ENCODE results near the gene PELI2.

The PELI2 gene

GRCh38 chr14:56244138-56244789 is 126.1 kb downstream of the PELI2 start:
- no peak for DNase-seq (ENCODE audit: low read depth)

DNA sequence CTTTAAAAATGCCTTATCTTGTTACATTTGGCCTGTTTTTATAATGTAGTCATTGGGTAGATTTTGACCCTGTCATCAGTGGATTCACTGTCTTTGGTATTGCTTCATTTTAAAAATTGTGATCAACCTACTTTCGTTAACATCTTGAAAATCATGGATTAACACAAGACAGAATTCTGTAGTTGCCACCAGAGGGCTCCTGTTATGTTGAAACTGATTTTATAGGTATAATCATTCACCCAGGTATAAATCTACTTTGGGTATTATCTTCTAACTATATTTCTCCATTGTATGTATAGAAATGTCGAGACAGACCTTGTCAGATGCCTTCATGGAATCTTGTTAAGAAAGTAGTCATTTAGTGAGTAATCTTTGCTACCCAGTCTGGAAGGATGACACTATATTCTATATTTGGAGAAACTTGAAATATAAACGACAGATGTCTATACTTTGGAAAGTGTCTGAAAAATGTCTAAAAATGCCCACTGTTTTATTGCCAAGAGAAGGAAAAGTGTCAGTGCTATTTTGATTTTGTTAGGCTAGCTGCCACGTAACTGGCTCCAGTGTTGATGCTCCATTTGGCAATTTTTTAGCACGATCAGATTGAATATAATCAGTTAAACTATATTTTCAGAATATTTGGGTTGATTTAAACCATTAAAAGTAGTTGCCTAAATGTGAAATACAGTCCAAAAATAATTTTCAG is 129.4 kb downstream of the PELI2 start:
- DNase-seq (ENCODE audit: low read depth): no peak

DNA sequence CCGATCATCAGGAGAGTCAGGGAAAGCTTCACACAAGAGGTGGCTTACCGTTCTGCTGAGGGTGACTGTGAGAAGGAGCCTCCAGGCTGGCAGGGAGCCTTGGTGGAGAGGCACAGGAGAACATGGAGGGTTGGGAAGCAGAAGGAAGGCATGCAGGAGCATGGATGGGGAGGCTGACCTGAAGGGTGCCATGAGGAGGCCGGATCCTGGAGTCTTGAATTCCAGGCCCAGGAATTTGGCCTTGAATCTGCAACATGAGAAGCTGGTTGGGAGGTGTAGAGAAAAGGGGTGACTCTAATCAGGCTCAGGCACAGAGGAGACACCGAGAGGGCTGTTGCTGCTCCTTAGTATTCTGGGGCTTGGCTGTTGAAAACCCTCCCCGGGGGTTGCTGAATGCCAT is 130.2 kb downstream of the PELI2 start:
- no peak for DNase-seq (ENCODE audit: low read depth)

- DNase-seq (ENCODE audit: low read depth): no peak
Observed at GRCh38 chr14:56261046-56261445, 142.8 kb downstream of the PELI2 start.

DNA sequence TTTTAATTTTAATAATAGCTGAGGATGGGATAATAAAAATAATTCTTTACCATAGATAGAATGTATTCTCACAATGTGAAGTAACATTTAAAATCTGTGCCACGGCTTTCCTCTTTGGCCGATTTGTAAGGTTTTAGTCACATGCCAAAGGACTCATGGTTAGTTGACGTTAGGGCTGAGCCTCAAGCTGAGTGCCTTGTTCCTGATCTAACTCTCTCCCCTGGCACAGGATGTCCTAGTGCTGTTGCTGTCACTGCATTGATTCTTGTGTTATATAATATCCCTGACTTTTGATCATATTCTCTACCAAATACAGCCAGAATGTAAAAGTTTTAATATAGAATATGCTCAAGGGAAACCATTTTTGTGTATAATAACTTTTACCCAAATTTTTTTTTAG is 144.3 kb downstream of the PELI2 start:
- DNase-seq (ENCODE audit: low read depth): no peak

GRCh38 chr14:56268039-56268438 is 149.8 kb downstream of the PELI2 start:
- DNase-seq (ENCODE audit: low read depth): no peak

DNA sequence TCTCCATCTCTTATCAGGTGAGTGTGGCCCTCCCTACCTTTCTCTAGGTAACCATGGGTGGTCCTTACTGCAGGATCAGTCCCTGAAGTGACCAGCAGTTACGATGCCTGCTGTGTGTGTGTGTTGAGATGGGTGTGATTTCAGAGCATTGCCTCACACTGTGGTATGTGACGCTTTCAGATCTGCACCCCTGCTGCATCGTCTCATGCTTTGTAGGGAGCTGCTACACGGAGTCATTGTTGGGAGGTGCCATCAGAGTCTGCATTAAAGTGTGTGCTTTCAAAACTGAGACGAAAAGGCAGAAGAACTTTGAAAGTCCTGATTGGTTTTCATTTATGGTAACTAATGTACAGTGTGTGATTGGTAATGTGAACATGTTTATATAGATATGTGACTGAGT is 150.5 kb downstream of the PELI2 start:
- DNase-seq (ENCODE audit: low read depth): no peak

- DNase-seq (ENCODE audit: low read depth): no peak
Observed at GRCh38 chr14:56270921-56271320, 152.7 kb downstream of the PELI2 start.

GRCh38 chr14:56271970-56272369 is 153.8 kb downstream of the PELI2 start:
- no peak for DNase-seq (ENCODE audit: low read depth)

DNA sequence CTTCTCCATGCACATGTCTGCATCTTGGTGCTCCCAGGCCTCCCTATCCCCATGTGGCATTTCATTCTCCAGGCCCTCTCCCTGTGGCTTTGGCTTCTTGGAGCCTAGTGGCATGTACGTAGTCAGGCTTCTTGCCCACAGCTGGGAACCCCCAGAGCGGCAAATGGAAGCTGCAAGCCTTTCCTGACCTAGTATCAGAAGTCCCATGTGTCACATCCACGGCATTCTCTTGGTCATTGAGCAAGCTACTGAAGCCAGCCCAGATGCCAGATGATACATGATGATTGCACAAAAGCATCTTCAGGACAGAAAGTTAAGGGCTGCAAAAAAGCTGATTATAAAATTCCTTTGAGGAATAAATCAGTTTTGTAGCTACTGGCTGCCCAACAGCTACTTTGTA is 154.9 kb downstream of the PELI2 start:
- DNase-seq (ENCODE audit: low read depth): no peak

GRCh38 chr14:56273951-56274350 is 155.7 kb downstream of the PELI2 start:
- DNase-seq (ENCODE audit: low read depth): no peak

- no peak for DNase-seq (ENCODE audit: low read depth)
Observed at GRCh38 chr14:56274556-56274955, 156.3 kb downstream of the PELI2 start.

DNA sequence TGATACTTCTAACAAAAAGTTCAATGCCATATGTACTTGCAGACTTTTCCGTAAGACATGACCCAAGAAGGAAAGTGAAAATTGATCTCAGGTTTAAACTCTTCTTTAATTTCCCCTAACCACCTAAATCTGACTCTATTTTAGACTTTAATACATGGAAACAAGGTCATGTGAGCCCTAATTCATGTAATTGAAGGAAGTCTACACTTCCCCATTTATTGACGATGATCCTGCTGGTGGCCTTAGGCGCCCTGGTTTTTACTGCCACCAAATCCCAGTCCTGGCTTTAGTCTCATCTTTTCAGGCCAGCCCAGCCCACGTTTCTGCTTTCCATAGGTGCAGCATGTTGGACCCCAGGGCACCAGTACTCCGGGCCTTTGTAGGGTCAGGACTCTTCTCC is 157.9 kb downstream of the PELI2 start:
- no peak for DNase-seq (ENCODE audit: low read depth)

GRCh38 chr14:56278383-56278782 is 160.2 kb downstream of the PELI2 start:
- no peak for DNase-seq (ENCODE audit: low read depth)

DNA sequence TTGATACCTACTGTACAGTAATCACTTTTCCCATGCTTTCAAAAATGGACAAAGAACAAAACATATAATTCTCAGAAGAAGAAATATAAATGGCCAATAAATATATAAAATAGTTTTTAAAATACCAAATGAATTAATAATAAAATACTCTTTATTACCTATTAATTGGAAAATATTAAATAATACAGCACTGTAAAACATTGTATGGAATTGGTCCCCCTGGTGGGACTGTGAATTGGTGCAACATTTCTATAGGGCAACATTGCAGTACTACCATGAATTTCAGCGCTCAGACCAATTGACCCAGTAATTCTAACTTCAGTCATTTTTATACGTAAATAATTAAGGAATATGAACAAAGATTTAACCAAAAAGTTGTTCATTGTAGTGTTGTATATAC is 162.6 kb downstream of the PELI2 start:
- DNase-seq (ENCODE audit: low read depth): no peak

GRCh38 chr14:56282179-56282578 is 164.0 kb downstream of the PELI2 start:
- no peak for DNase-seq (ENCODE audit: low read depth)

DNA sequence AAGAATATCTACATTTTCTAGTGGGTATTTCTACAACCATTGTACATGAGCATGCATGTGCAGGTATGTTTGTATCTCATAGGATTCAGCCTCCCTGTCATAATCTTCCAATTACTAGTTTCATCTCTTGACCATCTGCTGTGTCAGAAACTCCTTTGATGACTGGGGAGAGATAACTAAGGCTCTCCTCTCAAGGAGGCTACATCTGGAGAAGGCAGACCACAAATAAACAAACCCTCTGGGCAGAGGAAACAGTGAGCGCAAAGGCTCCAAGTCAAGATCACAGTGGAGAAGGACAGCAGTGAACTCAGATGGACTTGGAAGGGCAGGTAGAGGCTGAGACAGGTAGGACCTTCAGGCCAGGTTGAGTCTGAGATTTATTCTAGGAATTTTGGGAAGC is 166.4 kb downstream of the PELI2 start:
- no peak for DNase-seq (ENCODE audit: low read depth)

DNA sequence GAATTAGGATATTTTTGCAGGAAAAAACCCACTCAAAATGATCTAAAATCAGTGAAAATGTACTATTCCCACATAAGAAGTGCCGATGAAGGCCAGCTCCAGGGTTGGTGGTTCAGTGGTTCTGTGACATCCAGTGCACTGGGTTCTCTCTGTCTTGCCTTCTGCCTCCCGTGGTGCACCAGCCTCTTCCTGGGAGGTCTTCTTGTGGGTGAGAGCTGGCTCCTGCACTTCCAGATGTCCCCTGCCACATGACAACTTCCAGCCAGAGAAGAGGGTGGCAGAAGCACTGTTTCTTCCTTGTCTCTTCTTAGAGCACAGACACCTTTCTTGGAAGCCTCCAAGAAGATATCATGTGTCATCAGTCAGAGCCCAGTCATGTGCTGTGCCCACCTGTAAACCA is 170.9 kb downstream of the PELI2 start:
- DNase-seq (ENCODE audit: low read depth): no peak

DNA sequence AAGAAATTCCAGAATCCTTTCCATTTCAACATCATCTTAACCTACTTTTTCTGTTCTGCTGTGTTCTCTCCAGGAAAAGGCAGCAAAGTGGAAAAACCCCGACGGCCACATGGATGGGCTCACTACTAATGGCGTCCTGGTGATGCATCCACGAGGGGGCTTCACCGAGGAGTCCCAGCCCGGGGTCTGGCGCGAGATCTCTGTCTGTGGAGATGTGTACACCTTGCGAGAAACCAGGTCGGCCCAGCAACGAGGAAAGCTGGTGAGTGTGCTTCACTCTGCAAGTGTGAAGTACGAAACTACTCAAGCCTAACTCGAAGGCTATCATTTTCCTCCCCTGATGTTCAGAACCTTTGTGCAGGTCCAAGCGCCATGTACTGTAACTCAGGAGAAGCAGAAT is 172.0 kb downstream of the PELI2 start:
- DNase-seq (ENCODE audit: low read depth): no peak

GRCh38 chr14:56292970-56293369 is 174.8 kb downstream of the PELI2 start:
- DNase-seq (ENCODE audit: low read depth): no peak

DNA sequence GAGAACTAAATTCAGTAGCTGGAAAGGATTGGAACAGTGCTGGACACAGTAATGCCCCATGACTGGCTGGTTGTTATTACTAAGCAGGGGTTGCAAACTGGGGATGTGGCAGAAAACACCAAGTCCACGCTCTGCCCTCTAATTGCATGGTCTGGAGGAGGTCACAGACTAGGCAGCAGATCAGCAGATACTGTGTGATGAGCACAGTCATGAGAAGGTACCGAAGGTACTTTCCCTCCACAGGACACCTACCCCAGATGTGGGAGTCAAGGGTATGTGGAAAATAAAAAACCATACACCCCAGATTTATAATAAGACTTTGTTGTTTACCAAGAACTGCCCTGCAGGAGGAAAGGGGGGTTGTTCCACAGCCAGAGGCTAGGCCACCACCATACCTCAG is 175.3 kb downstream of the PELI2 start:
- no peak for DNase-seq (ENCODE audit: low read depth)

DNA sequence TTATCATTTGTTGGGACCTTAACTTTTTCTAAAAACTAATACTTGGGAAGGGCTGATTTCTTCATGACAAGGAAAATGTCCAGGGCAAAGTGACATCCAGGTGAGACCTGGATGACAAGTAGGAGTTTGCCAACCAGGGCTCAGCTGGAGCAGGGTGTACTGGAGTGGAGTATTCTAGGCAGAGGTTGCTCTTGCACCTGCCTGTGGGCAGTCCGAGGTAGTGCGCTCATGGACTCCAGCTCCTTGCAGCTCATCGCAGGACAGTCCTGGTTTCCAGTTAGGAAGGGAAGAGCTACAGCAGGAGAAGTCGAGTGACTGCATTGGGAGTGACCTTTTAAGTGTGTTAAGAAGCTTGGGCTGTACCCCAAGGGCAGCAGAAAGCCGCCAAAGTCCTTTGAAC is 175.9 kb downstream of the PELI2 start:
- DNase-seq (ENCODE audit: low read depth): no peak

DNA sequence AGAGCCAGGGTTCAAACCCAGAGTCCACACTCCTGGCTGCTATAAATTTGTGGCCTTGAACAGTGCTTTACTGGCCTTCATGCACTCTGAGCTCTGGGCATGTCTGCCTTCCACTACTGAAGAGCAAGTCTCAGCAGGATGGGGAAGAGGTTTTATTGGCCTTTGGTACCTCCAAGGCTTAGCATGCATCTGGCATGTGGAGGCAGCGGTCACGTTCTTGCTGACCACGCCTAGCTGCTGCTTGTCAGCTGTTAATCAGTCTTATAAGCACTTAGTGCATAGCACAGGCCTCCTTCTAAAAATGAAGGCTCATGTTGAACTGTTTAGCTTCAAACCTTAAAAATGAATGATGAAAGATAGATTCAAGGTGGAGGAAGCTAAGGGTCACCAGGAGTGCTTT is 177.5 kb downstream of the PELI2 start:
- DNase-seq (ENCODE audit: low read depth): no peak

DNA sequence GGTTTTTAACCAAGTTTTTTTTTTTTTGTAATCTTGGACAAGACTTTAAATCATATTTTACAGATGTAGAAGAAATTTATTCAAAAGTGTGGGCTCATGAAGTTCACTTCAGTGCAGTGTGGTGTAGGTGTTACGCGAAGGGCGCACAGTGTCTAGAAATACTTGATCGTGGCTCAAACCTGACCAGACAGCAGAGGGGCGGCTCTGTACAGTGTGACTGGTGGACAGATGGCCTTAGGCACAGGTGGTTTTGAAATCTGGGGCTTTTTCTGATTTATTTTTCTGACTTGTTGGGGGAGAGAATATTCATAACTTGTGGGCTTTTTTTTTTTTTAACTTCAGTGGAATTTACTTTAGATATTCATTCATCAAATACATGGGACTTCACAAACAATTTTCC is 179.2 kb downstream of the PELI2 start:
- no peak for DNase-seq (ENCODE audit: low read depth)

All from stimulated activated CD8-positive, alpha-beta memory T cell treated with anti-CD3 and anti-CD28 coated beads, Interleukin-15, amount 100 ng/mL, for 1 hour (primary cell).